ENCODE measurements around the gene FAM209A.
"Not testable (repeated sequence)": the region's sequence is repeated elsewhere in the genome, so short reads cannot be mapped to it uniquely, and the experiment has no call there.

The FAM209A gene

GRCh38 chr20:56524444-56524843 lies at the start of gene FAM209A:
Gene FAM209A (plus strand): TSS chr20:56524744. CDS start chr20:56524809, 65 bp downstream.
- H3K27ac ChIP-seq; POLR2A ChIA-PET (ENCODE audit: low non-redundant PET); DNase-seq (ENCODE audit: low spot score): not testable (repeated sequence)
- CTCF ChIA-PET = interaction anchor here (0.7 to 0.8 kb wide), 2 partner anchors 15 to 94 kb away, joined by 4 to 5 read pairs; no protein-coding TSS in a partner anchor

GRCh38 chr20:56483970-56484369 lies 40.6 kb upstream of the FAM209A start:
- ChIA-PET POLR2A (ENCODE audit: low non-redundant PET) (no interaction called here), CTCF (no interaction called here)
- TF ChIP-seq CTCF (conservative IDR thresholded peaks at IDR 0.05; ENCODE audit: low read depth) = no peak
- DNase-seq (ENCODE audit: low spot score) = no peak
- H3K27ac ChIP-seq = no peak overlapping the region

- TF ChIP-seq CTCF (conservative IDR thresholded peaks at IDR 0.05; ENCODE audit: low read depth) = no peak
- POLR2A ChIA-PET (ENCODE audit: low non-redundant PET) = no interaction called here
- CTCF ChIA-PET = no interaction called here
- H3K27ac ChIP-seq = no peak overlapping the region
- no peak for DNase-seq (ENCODE audit: low spot score)
Measured at GRCh38 chr20:56487216-56487615, 37.3 kb upstream of the FAM209A start.

- TF ChIP-seq CTCF (conservative IDR thresholded peaks at IDR 0.05; ENCODE audit: low read depth) = no peak
- no peak for DNase-seq (ENCODE audit: low spot score)
- POLR2A ChIA-PET (ENCODE audit: low non-redundant PET) = no interaction called here
- no peak overlapping the region for H3K27ac ChIP-seq
- CTCF ChIA-PET = no interaction called here
Measured at GRCh38 chr20:56488566-56488965, 36.0 kb upstream of the FAM209A start.

- ChIA-PET CTCF (interaction anchor here (0.6 kb wide), 1 partner anchor 19 kb away, joined by 3 read pairs; no protein-coding TSS in a partner anchor), POLR2A (ENCODE audit: low non-redundant PET) (no interaction called here)
- no peak for TF ChIP-seq CTCF (conservative IDR thresholded peaks at IDR 0.05; ENCODE audit: low read depth)
- no peak for DNase-seq (ENCODE audit: low spot score)
- H3K27ac ChIP-seq = no peak overlapping the region
Measured at GRCh38 chr20:56501116-56501515, 23.4 kb upstream of the FAM209A start.

GRCh38 chr20:56503916-56504315 lies 20.6 kb upstream of the FAM209A start:
- H3K27ac ChIP-seq = no peak overlapping the region
- CTCF ChIA-PET = interaction anchor here (0.6 to 1.3 kb wide), 2 partner anchors 11 to 51 kb away, joined by 3 to 4 read pairs; no protein-coding TSS in a partner anchor
- no peak for TF ChIP-seq CTCF (conservative IDR thresholded peaks at IDR 0.05; ENCODE audit: low read depth)
- POLR2A ChIA-PET (ENCODE audit: low non-redundant PET) = no interaction called here
- no peak for DNase-seq (ENCODE audit: low spot score)

GRCh38 chr20:56504373-56505005 lies 20.1 kb upstream of the FAM209A start:
- CTCF ChIA-PET = interaction anchor here (0.6 to 1.6 kb wide), 4 partner anchors 10 to 1310 kb away, joined by 4 read pairs; no protein-coding TSS in a partner anchor
- no peak for DNase-seq (ENCODE audit: low spot score)
- POLR2A ChIA-PET (ENCODE audit: low non-redundant PET) = no interaction called here
- no peak overlapping the region for H3K27ac ChIP-seq
- peak; percentile 37 for TF ChIP-seq CTCF (conservative IDR thresholded peaks at IDR 0.05; ENCODE audit: low read depth)

Data from RWPE1 (cell line).